Measurements from ENCODE around the gene TRDN.

- TF ChIP-seq CTCF (IDR thresholded peaks at IDR 0.05) = no peak
- TF ChIP-seq POLR2A (IDR thresholded peaks at IDR 0.05) = no peak
Measured at GRCh38 chr6:123295181-123295580, 341.6 kb downstream of the TRDN start.
